ENCODE results near the gene TTLL5.

TTLL5 gene

GRCh38 chr14:75769047-75769685 is 108.1 kb downstream of the TTLL5 start:
- Histone ChIP-seq H3K4me2 (ENCODE audit: low read length) (no peak overlapping the region), H3K4me1 (ENCODE audit: control insufficient read depth, low read length) (no peaks in the 10 kb centered on the region), H3K27me3 (ENCODE audit: control insufficient read depth, low read length) (no peaks in the 10 kb centered on the region), H3K79me2 (ENCODE audit: control insufficient read depth, low read length) (no peaks in the 10 kb centered on the region), H3K4me3 (ENCODE audit: low read length) (no peak overlapping the region), H3K9me3 (ENCODE audit: control insufficient read depth, insufficient read depth, low read length) (no peaks in the 10 kb centered on the region), H3F3A (ENCODE audit: control insufficient read depth, insufficient read depth) (no peaks in the 10 kb centered on the region), H3K27ac (ENCODE audit: low read depth, low read length) (no peak overlapping the region), H3K36me3 (ENCODE audit: control insufficient read depth, low read length) (peaks cover 12% of the 10 kb centered on the region), H3K9me2 (replicated peaks; ENCODE audit: control insufficient read depth, low read length) (no peaks in the 10 kb centered on the region), H4K20me1 (ENCODE audit: control insufficient read depth, insufficient read depth, low read depth, low read length) (no peaks in the 10 kb centered on the region)
- TF ChIP-seq, protein P1, sequence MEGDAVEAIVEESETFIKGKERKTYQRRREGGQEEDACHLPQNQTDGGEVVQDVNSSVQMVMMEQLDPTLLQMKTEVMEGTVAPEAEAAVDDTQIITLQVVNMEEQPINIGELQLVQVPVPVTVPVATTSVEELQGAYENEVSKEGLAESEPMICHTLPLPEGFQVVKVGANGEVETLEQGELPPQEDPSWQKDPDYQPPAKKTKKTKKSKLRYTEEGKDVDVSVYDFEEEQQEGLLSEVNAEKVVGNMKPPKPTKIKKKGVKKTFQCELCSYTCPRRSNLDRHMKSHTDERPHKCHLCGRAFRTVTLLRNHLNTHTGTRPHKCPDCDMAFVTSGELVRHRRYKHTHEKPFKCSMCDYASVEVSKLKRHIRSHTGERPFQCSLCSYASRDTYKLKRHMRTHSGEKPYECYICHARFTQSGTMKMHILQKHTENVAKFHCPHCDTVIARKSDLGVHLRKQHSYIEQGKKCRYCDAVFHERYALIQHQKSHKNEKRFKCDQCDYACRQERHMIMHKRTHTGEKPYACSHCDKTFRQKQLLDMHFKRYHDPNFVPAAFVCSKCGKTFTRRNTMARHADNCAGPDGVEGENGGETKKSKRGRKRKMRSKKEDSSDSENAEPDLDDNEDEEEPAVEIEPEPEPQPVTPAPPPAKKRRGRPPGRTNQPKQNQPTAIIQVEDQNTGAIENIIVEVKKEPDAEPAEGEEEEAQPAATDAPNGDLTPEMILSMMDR (IDR thresholded peaks at IDR 0.05; ENCODE audit: low read depth, low read length, poor library complexity, severe bottlenecking): no peak
- TF ChIP-seq EZH2phosphoT487 (IDR thresholded peaks at IDR 0.05; ENCODE audit: borderline replicate concordance, low read length): no peak

GRCh38 chr14:75770635-75771034 is 109.6 kb downstream of the TTLL5 start:
- Histone ChIP-seq H3K4me1 (ENCODE audit: control insufficient read depth, low read length) (no peaks in the 10 kb centered on the region), H3K4me2 (ENCODE audit: low read length) (no peak overlapping the region), H3K9me2 (replicated peaks; ENCODE audit: control insufficient read depth, low read length) (no peaks in the 10 kb centered on the region), H3K36me3 (ENCODE audit: control insufficient read depth, low read length) (peaks cover 18% of the 10 kb centered on the region), H3F3A (ENCODE audit: control insufficient read depth, insufficient read depth) (no peaks in the 10 kb centered on the region), H3K9me3 (ENCODE audit: control insufficient read depth, insufficient read depth, low read length) (no peaks in the 10 kb centered on the region), H3K4me3 (ENCODE audit: low read length) (no peak overlapping the region), H4K20me1 (ENCODE audit: control insufficient read depth, insufficient read depth, low read depth, low read length) (no peaks in the 10 kb centered on the region), H3K27ac (ENCODE audit: low read depth, low read length) (no peak overlapping the region), H3K79me2 (ENCODE audit: control insufficient read depth, low read length) (no peaks in the 10 kb centered on the region), H3K27me3 (ENCODE audit: control insufficient read depth, low read length) (no peaks in the 10 kb centered on the region)
- no peak for TF ChIP-seq EZH2phosphoT487 (IDR thresholded peaks at IDR 0.05; ENCODE audit: borderline replicate concordance, low read length)
- TF ChIP-seq, protein P1 (IDR thresholded peaks at IDR 0.05; ENCODE audit: low read depth, low read length, poor library complexity, severe bottlenecking): no peak

DNA sequence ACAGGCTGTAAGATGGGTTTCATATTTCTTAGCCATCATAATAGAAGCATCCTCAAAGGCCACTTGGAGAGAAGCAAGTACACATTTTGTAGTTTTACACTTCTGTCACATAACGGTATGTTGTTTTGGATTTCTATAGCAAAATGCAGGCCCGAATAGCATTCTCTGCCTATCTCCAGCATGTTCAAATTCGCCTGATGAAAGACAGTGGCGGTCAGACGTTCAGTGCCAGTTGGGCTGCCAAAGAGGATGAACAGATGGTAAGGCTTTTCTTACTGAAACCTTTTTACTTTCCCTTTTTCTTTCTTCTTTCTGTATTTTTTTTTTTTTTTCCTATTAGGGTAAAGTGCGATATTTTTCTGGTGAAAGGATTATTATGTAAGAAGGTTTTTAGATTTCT is 110.5 kb downstream of the TTLL5 start:
- H3K9me2 ChIP-seq (replicated peaks; ENCODE audit: control insufficient read depth, low read length): no peaks in the 10 kb centered on the region
- H3K4me2 ChIP-seq (ENCODE audit: low read length): no peak overlapping the region
- TF ChIP-seq, protein P1 (IDR thresholded peaks at IDR 0.05; ENCODE audit: low read depth, low read length, poor library complexity, severe bottlenecking): no peak
- no peak for TF ChIP-seq EZH2phosphoT487 (IDR thresholded peaks at IDR 0.05; ENCODE audit: borderline replicate concordance, low read length)
- no peak overlapping the region for H3K27ac ChIP-seq (ENCODE audit: low read depth, low read length)
- no peaks in the 10 kb centered on the region for H3F3A ChIP-seq (ENCODE audit: control insufficient read depth, insufficient read depth)
- peaks cover 20% of the 10 kb centered on the region for H3K36me3 ChIP-seq (ENCODE audit: control insufficient read depth, low read length)
- H3K79me2 ChIP-seq (ENCODE audit: control insufficient read depth, low read length): no peaks in the 10 kb centered on the region
- H3K4me3 ChIP-seq (ENCODE audit: low read length): no peak overlapping the region
- no peaks in the 10 kb centered on the region for H4K20me1 ChIP-seq (ENCODE audit: control insufficient read depth, insufficient read depth, low read depth, low read length)
- no peaks in the 10 kb centered on the region for H3K27me3 ChIP-seq (ENCODE audit: control insufficient read depth, low read length)
- H3K9me3 ChIP-seq (ENCODE audit: control insufficient read depth, insufficient read depth, low read length): no peaks in the 10 kb centered on the region
- no peaks in the 10 kb centered on the region for H3K4me1 ChIP-seq (ENCODE audit: control insufficient read depth, low read length)

Data from DOHH2 (cell line).